HepG2 (cell line): ENCODE measurements around the gene RAD51D. TPM values are rescaled to one million over a fixed set of nuclear protein-coding genes. Genes with fewer than 3 reads are reported as not detected.
A peak's percentile ranks its signal among the peaks of the same experiment; 100 is the strongest.

Experiments
- ATAD3A ChIP-seq: sonication (generic); formaldehyde crosslinking; IDR thresholded peaks from 2 replicates; pipeline ENCODE4 v1.4.0; 2020; ENCODE audit warnings: missing genetic modification reagents
- ETV5 ChIP-seq: IDR thresholded peaks from 2 replicates; pipeline ENCODE4 v1.6.1; 2018; ENCODE audit warnings: missing biosample characterization, missing genetic modification reagents, inconsistent platforms, borderline replicate concordance
- GFI1 ChIP-seq: sonication (generic); formaldehyde crosslinking; IDR thresholded peaks from 2 replicates; pipeline ENCODE4 v1.5.0; 2020; ENCODE audit warnings: missing genetic modification reagents, mild to moderate bottlenecking, borderline replicate concordance
- MAZ ChIP-seq, 2 experiments: sonication (generic) in 1 of 2; formaldehyde crosslinking in 1 of 2; IDR thresholded peaks; 2 replicates each; pipeline versions ENCODE4 v1.5.0 to v1.6.1; 2012 to 2020; ENCODE audit warnings: low read depth in 2 of 2, mild to moderate bottlenecking in 2 of 2, borderline replicate concordance in 1 of 2, improper control_type of control experiment in 1 of 2, low read length in 1 of 2, missing genetic modification reagents in 1 of 2, moderate library complexity in 1 of 2
- RXRA ChIP-seq: sonication (generic); formaldehyde crosslinking; IDR thresholded peaks from 2 replicates; pipeline ENCODE4 v1.5.1; 2020; ENCODE audit warnings: missing genetic modification reagents
- SMC3 ChIP-seq: IDR thresholded peaks from 2 replicates; pipeline ENCODE4 v1.6.1; 2011; ENCODE audit warnings: low read length, improper control_type of control experiment
- TBX3 ChIP-seq: fragments of 450-650 bp; IDR thresholded peaks from 2 replicates; pipeline ENCODE4 v1.6.1; 2017; ENCODE audit warnings: antibody characterized with exemption, mild to moderate bottlenecking, inconsistent platforms, borderline replicate concordance
- ZNF17 ChIP-seq: sonication (generic); formaldehyde crosslinking; IDR thresholded peaks from 2 replicates; pipeline ENCODE4 v1.5.0; 2020; ENCODE audit warnings: mild to moderate bottlenecking, missing genetic modification reagents
- ZNF256 ChIP-seq: sonication (generic); formaldehyde crosslinking; conservative IDR thresholded peaks from 2 replicates; pipeline ENCODE4 v1.4.0; 2020; ENCODE audit warnings: missing genetic modification reagents
- ZNF264 ChIP-seq: sonication (generic); formaldehyde crosslinking; IDR thresholded peaks from 2 replicates; pipeline ENCODE4 v1.4.0; 2020; ENCODE audit warnings: missing genetic modification reagents
- polyA plus RNA-seq, 8 experiments: library from polyadenylated mRNA; depleted of rRNA in 3 of 8; stranded (reverse) in 7 of 8; unstranded in 1 of 8; fragments of >200 nt; fragmentation: Illumina TruSeq in 4 of 8; extraction: Trizol in 4 of 8; gene quantifications; 2 replicates each; pipeline versions ENCODE4 v1.2.1 to v1.2.3, GENCODE V29; 2011 to 2016; ENCODE audit warnings: low read depth in 4 of 8, missing spikeins in 1 of 8, mixed read lengths in 1 of 8; ENCODE audit not compliant: insufficient read depth in 1 of 8
- total RNA-seq, 5 experiments: library from RNA; depleted of rRNA; stranded (reverse); fragments of >200 nt; fragmentation: Illumina TruSeq; extraction: Trizol; gene quantifications; 2 replicates each; pipeline ENCODE4 v1.2.3, GENCODE V29; 2016; ENCODE audit warnings: low read depth in 1 of 5
- TF ChIP-seq, protein P1 (sequence below): sonication (generic); formaldehyde crosslinking; IDR thresholded peaks from 2 replicates; pipeline ENCODE4 v1.5.1; 2020; ENCODE audit warnings: missing genetic modification reagents, mild to moderate bottlenecking, borderline replicate concordance
- TF ChIP-seq, protein P2 (sequence below): sonication (generic); formaldehyde crosslinking; IDR thresholded peaks from 2 replicates; pipeline ENCODE4 v1.4.0; 2020; ENCODE audit warnings: missing genetic modification reagents, mild to moderate bottlenecking, borderline replicate concordance
- TF ChIP-seq, protein P3 (sequence below): sonication (generic); formaldehyde crosslinking; IDR thresholded peaks from 2 replicates; pipeline ENCODE4 v1.8.1; 2023; ENCODE audit warnings: missing genetic modification reagents, inconsistent platforms, borderline replicate concordance

The RAD51D gene
- total and polyA plus RNA-seq, 2 of the 13 experiments (the other 11 are each of a cell fraction or from before 2014, with no cell fraction given): 6.7 to 13.1 TPM

- TF ChIP-seq ZNF17 (CRISPR knock-in tag): no peak
- TF ChIP-seq, protein P1, sequence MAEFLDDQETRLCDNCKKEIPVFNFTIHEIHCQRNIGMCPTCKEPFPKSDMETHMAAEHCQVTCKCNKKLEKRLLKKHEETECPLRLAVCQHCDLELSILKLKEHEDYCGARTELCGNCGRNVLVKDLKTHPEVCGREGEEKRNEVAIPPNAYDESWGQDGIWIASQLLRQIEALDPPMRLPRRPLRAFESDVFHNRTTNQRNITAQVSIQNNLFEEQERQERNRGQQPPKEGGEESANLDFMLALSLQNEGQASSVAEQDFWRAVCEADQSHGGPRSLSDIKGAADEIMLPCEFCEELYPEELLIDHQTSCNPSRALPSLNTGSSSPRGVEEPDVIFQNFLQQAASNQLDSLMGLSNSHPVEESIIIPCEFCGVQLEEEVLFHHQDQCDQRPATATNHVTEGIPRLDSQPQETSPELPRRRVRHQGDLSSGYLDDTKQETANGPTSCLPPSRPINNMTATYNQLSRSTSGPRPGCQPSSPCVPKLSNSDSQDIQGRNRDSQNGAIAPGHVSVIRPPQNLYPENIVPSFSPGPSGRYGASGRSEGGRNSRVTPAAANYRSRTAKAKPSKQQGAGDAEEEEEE (CRISPR knock-in tag): no peak
- TF ChIP-seq TBX3: no peak
- TF ChIP-seq RXRA: no peak
- TF ChIP-seq GFI1 (CRISPR knock-in tag): no peak
- TF ChIP-seq ETV5 (CRISPR knock-in tag): no peak
- no peak for TF ChIP-seq ATAD3A (CRISPR knock-in tag)
- TF ChIP-seq MAZ (IDR thresholded peaks at IDR 0.05; ENCODE audit: borderline replicate concordance, low read depth, low read length): no peak; the same call in 1 of the 2 replicates
- no peak; the same call in 1 of the 2 replicates for TF ChIP-seq MAZ (CRISPR knock-in tag; IDR thresholded peaks at IDR 0.05; ENCODE audit: low read depth)
- peak; percentile 19; the same call in 1 of the 2 replicates for TF ChIP-seq SMC3
- TF ChIP-seq, protein P2, sequence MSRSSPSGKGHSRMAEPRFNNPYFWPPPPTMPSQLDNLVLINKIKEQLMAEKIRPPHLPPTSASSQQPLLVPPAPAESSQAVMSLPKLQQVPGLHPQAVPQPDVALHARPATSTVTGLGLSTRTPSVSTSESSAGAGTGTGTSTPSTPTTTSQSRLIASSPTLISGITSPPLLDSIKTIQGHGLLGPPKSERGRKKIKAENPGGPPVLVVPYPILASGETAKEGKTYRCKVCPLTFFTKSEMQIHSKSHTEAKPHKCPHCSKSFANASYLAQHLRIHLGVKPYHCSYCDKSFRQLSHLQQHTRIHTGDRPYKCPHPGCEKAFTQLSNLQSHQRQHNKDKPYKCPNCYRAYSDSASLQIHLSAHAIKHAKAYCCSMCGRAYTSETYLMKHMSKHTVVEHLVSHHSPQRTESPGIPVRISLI (CRISPR knock-in tag): no peak
- TF ChIP-seq ZNF256 (CRISPR knock-in tag): no peak
- no peak for TF ChIP-seq ZNF264 (CRISPR knock-in tag)
- TF ChIP-seq, protein P3, sequence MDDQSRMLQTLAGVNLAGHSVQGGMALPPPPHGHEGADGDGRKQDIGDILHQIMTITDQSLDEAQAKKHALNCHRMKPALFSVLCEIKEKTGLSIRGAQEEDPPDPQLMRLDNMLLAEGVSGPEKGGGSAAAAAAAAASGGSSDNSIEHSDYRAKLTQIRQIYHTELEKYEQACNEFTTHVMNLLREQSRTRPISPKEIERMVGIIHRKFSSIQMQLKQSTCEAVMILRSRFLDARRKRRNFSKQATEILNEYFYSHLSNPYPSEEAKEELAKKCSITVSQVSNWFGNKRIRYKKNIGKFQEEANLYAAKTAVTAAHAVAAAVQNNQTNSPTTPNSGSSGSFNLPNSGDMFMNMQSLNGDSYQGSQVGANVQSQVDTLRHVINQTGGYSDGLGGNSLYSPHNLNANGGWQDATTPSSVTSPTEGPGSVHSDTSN: no peak
These were observed 30.6 kb downstream of the RAD51D start (continued) for GRCh38 chr17:35088881-35089585.
